Stimulated activated CD8-positive, alpha-beta memory T cell treated with anti-CD3 and anti-CD28 coated beads, Interleukin-7, amount 100 ng/mL, for 24 hours (primary cell): ENCODE data around the gene UNC5B.

Source experiments
- DNase-seq: peaks from one replicate; pipeline ENCODE4 v3.0.0-alpha.2; 2020; ENCODE audit warnings: low read depth

The UNC5B gene

DNA sequence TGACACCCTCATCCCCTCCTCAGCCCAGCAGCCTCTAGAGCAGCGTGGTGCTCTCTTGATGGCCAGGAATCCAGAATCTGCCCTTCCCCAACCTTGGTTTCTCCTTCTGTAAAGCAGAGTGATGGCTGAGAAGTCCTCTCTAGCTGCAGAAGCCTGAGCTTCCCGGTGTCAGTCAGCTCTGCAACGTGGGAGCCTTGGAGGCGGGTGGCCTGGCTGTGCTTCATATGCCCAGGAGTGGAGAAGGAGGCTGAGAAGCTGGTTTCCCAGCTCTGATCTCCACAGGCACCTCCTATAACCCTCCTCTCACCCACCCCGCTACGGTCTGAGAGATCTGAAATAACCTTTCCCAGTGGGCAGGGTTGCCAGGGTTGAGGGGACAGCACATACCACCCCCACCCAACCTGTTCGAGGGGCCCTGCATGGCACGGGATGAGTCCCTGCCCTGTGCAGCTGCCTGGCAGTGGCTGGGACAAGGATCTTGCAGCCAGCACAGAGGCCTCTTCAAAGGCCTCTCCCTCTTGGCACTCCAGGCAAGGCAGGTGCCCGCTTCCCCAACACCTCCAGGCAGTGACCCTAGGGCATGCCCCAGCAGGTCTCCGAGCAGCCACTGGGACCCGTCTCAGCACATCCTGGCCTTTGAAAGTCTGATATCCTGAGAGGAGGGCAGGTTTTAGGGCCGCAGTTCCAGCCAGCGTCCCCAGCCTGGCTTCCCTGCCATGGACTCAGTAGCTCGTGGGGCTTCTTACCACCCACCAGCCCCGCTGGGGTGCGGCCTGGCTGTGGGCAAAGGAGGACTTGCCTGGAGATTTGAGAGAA lies 88.4 kb downstream of the UNC5B start:
- DNase-seq: no peak

DNA sequence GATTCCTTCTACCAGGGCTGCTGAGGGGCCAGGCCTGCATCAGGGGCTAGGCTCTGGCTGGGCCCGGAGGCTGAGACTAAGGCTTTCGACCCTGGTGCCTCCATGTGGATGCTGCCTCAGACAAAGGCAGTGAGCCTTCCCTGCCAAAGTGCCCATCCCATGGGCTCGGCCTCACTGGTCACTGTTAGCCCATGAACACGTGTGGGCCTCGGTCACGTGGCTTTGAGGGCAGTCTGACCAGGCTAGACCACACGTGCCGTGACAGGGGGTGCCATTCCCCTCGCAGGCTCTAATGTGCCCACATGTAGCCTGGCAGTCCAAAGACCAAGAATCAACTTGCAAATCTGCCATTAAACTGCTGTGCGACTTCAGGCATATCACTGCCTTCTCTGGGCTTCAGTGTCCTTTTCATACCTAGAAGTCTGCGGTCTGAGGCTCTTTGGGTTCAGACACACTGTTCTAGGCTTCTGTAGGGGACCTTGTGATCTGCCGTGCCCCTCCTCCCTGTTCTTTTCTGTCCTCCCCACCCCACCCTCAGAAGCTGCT lies 89.1 kb downstream of the UNC5B start:
- DNase-seq: no peak

GRCh38 chr10:71302451-71302850 lies 90.1 kb downstream of the UNC5B start:
- DNase-seq: no peak

DNA sequence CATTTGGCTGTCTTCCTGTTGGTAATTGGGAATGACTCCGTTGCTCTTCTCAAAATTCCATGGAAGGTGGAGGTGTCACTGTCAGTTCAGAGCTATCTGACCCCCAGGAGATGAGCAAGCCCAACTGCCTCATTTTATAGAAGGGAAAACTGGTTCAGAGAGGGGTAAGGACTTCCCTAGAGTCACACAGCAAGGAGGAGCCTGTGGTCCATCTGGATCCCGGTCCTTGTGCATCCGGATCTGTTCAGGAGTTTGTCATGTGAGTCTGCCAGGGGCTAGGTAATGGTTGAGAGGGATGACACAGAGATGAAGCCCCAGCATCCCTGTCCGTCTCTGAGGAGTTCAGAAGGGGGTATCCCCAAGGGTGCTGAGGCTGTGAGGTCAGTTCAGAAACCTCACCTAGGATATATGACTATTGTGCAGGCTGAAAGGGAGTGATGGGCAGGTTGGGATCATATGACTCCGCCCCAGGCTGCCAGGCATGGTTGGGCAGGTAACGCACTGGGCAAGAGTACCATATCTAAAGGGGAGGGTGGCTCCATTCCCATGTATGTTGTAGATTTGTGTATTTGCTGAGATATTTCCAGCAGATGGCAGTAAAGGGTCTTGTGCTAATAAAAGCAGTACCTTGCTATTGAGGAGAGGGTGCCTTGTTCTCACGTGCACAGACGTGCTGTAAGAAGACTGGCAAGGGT lies 90.7 kb downstream of the UNC5B start:
- no peak for DNase-seq

DNA sequence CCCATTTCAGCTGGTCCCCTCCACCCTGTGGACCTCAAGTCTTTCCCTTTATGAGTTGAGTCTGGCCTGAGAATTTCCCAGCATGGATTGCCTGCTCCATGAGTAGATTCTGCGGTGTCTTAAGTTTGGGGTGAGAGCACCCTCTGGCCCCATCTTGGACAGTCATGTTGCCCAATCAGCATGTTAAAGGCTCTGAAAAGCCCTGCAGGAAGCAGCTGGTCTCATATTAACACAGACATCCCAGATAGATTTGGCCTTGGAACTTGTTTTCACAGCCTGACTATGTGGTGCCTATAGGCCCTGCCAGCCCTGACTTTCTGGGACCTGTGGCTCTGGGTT lies 91.2 kb downstream of the UNC5B start:
- DNase-seq: no peak

DNA sequence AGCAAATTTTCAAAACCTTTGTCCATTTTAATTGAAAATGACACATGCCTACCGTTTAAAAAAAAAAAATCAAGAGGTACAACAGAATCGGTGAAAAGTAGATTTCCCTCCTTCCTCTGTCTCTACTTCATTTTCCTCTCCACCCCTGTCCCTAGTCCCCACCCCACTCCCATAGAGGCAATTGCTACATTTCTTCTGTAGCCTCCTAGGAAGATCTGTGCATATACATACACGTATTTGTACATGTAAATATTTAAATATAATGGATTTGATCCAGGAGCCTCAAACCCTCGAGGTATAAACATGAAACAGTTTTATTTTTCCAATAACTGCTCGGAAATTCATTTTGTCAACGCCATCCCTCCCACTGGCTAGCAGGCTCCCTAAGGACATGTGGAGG lies 92.5 kb downstream of the UNC5B start:
- no peak for DNase-seq

DNA sequence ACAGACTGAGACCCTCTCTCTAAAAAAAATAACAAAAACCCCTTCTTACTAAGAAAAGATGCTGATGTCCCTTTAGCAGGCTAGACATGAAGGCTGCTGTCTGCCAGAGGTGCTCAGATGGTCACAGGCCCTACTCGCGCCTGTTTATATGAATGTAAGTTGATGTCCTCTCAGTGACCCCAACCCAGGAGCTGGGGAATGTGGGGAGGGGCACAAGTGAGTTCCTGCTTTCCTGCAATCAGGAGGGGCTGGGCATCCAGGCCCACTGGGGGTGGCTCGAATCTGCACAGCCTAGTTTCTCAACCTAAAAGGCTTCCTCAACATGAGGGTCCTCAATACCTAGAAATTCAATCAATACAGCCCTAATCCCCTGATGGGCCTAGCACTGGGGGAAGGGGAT lies 94.6 kb downstream of the UNC5B start:
- no peak for DNase-seq

GRCh38 chr10:71307469-71308085 lies 95.2 kb downstream of the UNC5B start:
- no peak for DNase-seq

- DNase-seq: no peak
These were observed 95.9 kb downstream of the UNC5B start for GRCh38 chr10:71308244-71308643.

- no peak for DNase-seq
These were observed 96.6 kb downstream of the UNC5B start for GRCh38 chr10:71308985-71309384.

GRCh38 chr10:71309919-71310318 lies 97.5 kb downstream of the UNC5B start:
- DNase-seq: no peak

DNA sequence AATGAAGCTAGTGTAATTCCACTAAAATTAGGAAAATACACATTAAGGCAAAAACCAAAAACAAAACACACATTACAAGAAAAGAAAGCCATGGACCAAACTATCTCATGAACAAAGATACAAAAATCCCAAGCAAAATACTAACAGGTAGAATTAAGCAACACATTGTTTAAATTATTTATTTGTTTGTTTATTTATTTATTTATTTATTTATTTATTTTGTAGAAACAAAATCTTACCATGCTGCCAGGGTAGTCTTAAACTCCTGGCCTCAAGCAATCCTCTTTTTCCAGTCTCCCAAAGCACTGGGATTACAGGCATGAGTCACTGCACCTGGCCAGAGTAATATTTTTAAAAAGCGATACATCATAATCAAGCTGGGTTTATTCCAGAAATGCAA lies 99.8 kb downstream of the UNC5B start:
- no peak for DNase-seq

DNA sequence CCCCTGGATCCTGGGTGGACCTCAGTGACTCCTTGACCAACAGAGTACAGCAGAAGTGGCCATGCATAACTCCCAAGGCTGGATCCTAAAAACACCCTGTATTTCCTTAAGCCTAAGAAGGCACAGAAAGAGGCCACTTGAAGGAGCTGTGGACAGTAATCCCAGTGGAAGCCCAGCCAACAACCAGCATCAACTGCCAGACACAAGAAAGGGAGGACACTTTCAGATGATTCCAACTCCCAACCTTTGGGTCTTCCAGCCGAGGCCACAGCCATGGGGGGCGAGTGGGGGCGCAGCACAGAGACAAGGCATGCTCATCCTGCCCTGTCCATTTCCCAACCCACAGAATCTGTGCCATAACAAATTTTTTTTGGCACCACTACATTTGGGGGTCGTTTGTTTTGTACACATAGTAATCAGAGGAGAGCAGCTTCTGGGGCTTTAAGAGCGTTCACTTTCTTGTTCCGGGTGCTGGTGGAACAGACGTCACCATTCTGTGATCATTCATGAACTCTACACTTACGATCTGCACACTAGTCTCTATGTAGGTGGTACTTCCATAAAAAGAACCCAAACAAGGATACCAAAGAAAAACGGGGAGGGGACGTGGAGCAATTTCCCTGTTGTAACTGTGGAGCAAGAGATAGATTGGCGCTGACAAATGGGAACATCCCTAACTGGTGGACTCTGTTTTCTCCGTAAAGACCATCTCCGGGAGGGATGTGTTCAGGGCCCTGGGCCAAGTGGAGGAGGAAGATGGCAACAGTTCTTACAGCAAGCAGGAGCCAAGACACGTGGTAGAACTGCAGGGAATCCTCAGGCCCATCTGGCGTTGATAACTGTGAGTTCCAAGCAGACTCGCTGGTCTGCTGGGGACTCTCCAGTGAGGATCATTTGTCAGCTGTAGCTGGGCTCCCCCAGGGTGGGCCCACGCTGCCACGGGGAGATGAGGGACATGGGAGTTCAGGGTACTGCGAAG lies 100.7 kb downstream of the UNC5B start:
- DNase-seq: no peak

DNA sequence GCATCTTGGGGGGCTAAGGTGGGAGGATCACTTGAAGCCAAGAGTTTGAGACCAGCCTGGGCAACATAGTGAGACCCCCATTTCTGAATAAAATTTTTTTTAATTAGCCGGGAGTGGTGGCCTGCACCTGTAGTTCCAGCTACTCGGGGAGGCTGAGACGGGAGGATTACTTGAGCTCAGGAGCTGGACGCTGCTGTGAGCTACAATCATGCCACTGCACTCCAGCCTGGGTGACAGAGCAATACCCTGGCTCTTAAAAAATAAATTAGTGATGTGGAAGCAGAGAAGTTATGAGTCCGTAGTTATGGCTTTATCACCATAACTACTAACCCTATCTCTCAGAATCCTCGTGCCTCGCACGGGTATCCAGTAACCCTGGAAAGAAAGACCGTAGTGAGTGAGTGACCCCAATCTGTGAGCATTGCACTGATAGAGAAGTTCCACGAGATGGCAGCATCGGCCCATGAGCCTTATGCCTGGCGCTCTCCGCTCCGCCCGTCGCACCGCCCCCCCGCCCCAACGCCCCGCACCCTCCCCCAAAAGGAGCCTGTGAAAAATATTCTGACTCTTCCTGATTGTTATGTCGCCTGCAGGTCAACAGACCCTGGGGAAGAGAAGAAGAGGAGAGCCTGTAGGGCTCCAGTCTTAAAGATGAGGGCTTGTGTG lies 101.8 kb downstream of the UNC5B start:
- DNase-seq: no peak

- no peak for DNase-seq
These were observed 102.4 kb downstream of the UNC5B start for GRCh38 chr10:71314694-71315225.

DNA sequence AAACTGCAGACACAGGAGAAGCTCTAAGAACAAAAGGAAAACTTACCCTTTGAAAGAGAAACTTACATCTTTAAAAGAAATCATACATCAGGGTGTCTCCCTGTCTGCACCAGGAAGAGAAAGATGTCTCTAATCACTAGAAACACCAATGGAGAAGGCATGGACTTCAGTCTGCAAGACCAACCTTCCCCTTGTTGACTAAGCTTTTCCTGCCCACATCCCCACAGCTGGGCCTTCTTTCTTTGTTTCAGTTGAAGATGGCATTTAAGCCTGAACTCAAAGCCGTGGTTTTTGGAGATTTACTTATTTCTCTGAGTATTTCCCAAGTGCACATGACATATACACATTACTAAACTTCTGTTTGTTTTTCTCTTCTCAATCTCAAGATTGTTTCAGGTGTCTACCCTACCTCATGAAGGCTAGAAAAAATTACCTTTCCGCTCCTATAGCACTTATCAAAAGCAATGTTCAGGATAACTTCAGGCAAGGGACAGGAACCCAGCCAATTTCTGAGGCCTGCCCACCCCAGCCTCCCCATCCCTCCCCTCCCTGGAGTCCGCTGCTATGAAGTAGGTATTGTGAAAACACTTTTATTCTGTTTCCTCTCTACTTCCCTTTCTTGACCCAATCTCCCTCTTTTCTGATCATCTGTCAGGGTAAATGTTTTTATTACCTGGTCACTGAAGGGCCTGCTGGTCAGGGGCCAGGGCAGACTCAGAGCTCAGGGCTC lies 103.9 kb downstream of the UNC5B start:
- no peak for DNase-seq

GRCh38 chr10:71316786-71317160 lies 104.4 kb downstream of the UNC5B start:
- no peak for DNase-seq

GRCh38 chr10:71317739-71318138 lies 105.4 kb downstream of the UNC5B start:
- no peak for DNase-seq

GRCh38 chr10:71319042-71319799 lies 106.9 kb downstream of the UNC5B start, which contains the start of gene SLC29A3:
TSS of gene SLC29A3 (plus strand) at chr10:71319259. CDS start at chr10:71319310, 51 bp downstream.
- peak; percentile 64 for DNase-seq
